Measurements from ENCODE around the gene ANKRD11.
"Not testable (repeated sequence)": the region's sequence is repeated elsewhere in the genome, so short reads cannot be mapped to it uniquely, and the experiment has no call there.

The ANKRD11 gene

GRCh38 chr16:89423681-89424260, 66.6 kb downstream of the ANKRD11 start:
- peaks cover 0 to 3% of the 10 kb centered on the region in 2 experiments for H3K36me3 ChIP-seq (ENCODE audit: control insufficient read depth in 1 of 2, insufficient read depth in 2 of 2, low read length in 2 of 2)
- H2BK5ac ChIP-seq (ENCODE audit: low read depth, low read length, poor library complexity), result no peak overlapping the region
- H3K79me2 ChIP-seq (ENCODE audit: control insufficient read depth, insufficient read depth, low read length, poor library complexity), result peaks cover 16% of the 10 kb centered on the region
- no peak overlapping the region for H3K14ac ChIP-seq (ENCODE audit: low read length)
- H2AFZ ChIP-seq (ENCODE audit: insufficient read depth, low read length, poor library complexity), result no peak overlapping the region
- H2AK5ac ChIP-seq (ENCODE audit: low read length), result no peak overlapping the region
- H3K9ac ChIP-seq (ENCODE audit: low read length), result no peak overlapping the region
- H3K4me3 ChIP-seq (ENCODE audit: low read depth, low read length), result no peak overlapping the region
- peaks cover 2% of the 10 kb centered on the region for H3K9me3 ChIP-seq (ENCODE audit: insufficient read depth, low read depth, low read length)
- H4K8ac ChIP-seq (ENCODE audit: low read depth, low read length), result no peak overlapping the region
- no peak overlapping the region for H3K27ac ChIP-seq (ENCODE audit: low read depth, low read length)
- no peak overlapping the region for H3K18ac ChIP-seq (ENCODE audit: low read length)
- H4K12ac ChIP-seq (ENCODE audit: low read depth, low read length), result no peak overlapping the region
- DNase-seq, result no peak
- H3K4me1 ChIP-seq (ENCODE audit: control insufficient read depth in 1 of 2, insufficient read depth in 2 of 2, low read length in 2 of 2), result peaks cover 9 to 12% of the 10 kb centered on the region in 2 experiments
- H3K23ac ChIP-seq (ENCODE audit: low read length), result no peak overlapping the region
- no peaks in the 10 kb centered on the region for H3K79me1 ChIP-seq (ENCODE audit: low read length)
- no peak overlapping the region for H2BK12ac ChIP-seq (ENCODE audit: low read length)
- WGBS (ENCODE audit: extremely low coverage, insufficient coverage, insufficient read length), result no CpG with 5 or more reads among the region's 21 CpGs
- H3K4ac ChIP-seq (ENCODE audit: low read depth, low read length), result no peak overlapping the region
- H3K27me3 ChIP-seq (ENCODE audit: insufficient read depth, low read length), result no peaks in the 10 kb centered on the region
- H2BK120ac ChIP-seq (ENCODE audit: insufficient read depth, low read length, poor library complexity), result no peak overlapping the region
- no peak overlapping the region for H3K4me2 ChIP-seq (ENCODE audit: low read length)
- H4K91ac ChIP-seq (ENCODE audit: low read depth, low read length), result no peak overlapping the region

- Histone ChIP-seq H3K36me3 (ENCODE audit: control insufficient read depth in 1 of 2, insufficient read depth in 2 of 2, low read length in 2 of 2) (peaks cover 0 to 3% of the 10 kb centered on the region in 2 experiments), H3K27ac (ENCODE audit: low read depth, low read length) (no peak overlapping the region), H3K9ac (ENCODE audit: low read length) (no peak overlapping the region), H2BK120ac (ENCODE audit: insufficient read depth, low read length, poor library complexity) (no peak overlapping the region), H3K27me3 (ENCODE audit: insufficient read depth, low read length) (no peaks in the 10 kb centered on the region), H3K14ac (ENCODE audit: low read length) (no peak overlapping the region), H3K23ac (ENCODE audit: low read length) (no peak overlapping the region), H2AK5ac (ENCODE audit: low read length) (no peak overlapping the region), H2BK5ac (ENCODE audit: low read depth, low read length, poor library complexity) (no peak overlapping the region), H4K91ac (ENCODE audit: low read depth, low read length) (no peak overlapping the region), H4K8ac (ENCODE audit: low read depth, low read length) (no peak overlapping the region), H3K18ac (ENCODE audit: low read length) (no peak overlapping the region), H3K9me3 (ENCODE audit: insufficient read depth, low read depth, low read length) (peaks cover 2% of the 10 kb centered on the region), H2AFZ (ENCODE audit: insufficient read depth, low read length, poor library complexity) (no peak overlapping the region), H3K79me1 (ENCODE audit: low read length) (no peaks in the 10 kb centered on the region), H4K12ac (ENCODE audit: low read depth, low read length) (no peak overlapping the region), H3K79me2 (ENCODE audit: control insufficient read depth, insufficient read depth, low read length, poor library complexity) (peaks cover 18% of the 10 kb centered on the region), H3K4ac (ENCODE audit: low read depth, low read length) (peak overlapping the region; percentile 68), H2BK12ac (ENCODE audit: low read length) (no peak overlapping the region), H3K4me1 (ENCODE audit: control insufficient read depth in 1 of 2, insufficient read depth in 2 of 2, low read length in 2 of 2) (peaks cover 9 to 12% of the 10 kb centered on the region in 2 experiments), H3K4me3 (ENCODE audit: low read depth, low read length) (no peak overlapping the region), H3K4me2 (ENCODE audit: low read length) (no peak overlapping the region)
- no CpG with 5 or more reads among the region's 16 CpGs for WGBS (ENCODE audit: extremely low coverage, insufficient coverage, insufficient read length)
- peak; percentile 26 to 27 for DNase-seq
Observed at GRCh38 chr16:89422905-89423630, 67.3 kb downstream of the ANKRD11 start.

- Histone ChIP-seq H3K4me2 (ENCODE audit: low read length) (no peak overlapping the region), H4K91ac (ENCODE audit: low read depth, low read length) (no peak overlapping the region), H2BK5ac (ENCODE audit: low read depth, low read length, poor library complexity) (no peak overlapping the region), H3K14ac (ENCODE audit: low read length) (no peak overlapping the region), H3K27me3 (ENCODE audit: insufficient read depth, low read length) (no peaks in the 10 kb centered on the region), H3K36me3 (ENCODE audit: control insufficient read depth in 1 of 2, insufficient read depth in 2 of 2, low read length in 2 of 2) (peaks cover 2 to 6% of the 10 kb centered on the region in 2 experiments), H3K18ac (ENCODE audit: low read length) (no peak overlapping the region), H3K4me3 (ENCODE audit: low read depth, low read length) (no peak overlapping the region), H4K12ac (ENCODE audit: low read depth, low read length) (no peak overlapping the region), H2AFZ (ENCODE audit: insufficient read depth, low read length, poor library complexity) (no peak overlapping the region), H2BK120ac (ENCODE audit: insufficient read depth, low read length, poor library complexity) (no peak overlapping the region), H2AK5ac (ENCODE audit: low read length) (no peak overlapping the region), H3K27ac (ENCODE audit: low read depth, low read length) (no peak overlapping the region), H3K4ac (ENCODE audit: low read depth, low read length) (peak overlapping the region; percentile 31), H4K8ac (ENCODE audit: low read depth, low read length) (no peak overlapping the region), H3K79me1 (ENCODE audit: low read length) (no peaks in the 10 kb centered on the region), H3K79me2 (ENCODE audit: control insufficient read depth, insufficient read depth, low read length, poor library complexity) (peaks cover 20% of the 10 kb centered on the region), H3K9ac (ENCODE audit: low read length) (no peak overlapping the region), H3K9me3 (ENCODE audit: insufficient read depth, low read depth, low read length) (peaks cover 2% of the 10 kb centered on the region), H3K23ac (ENCODE audit: low read length) (no peak overlapping the region), H2BK12ac (ENCODE audit: low read length) (no peak overlapping the region), H3K4me1 (ENCODE audit: control insufficient read depth in 1 of 2, insufficient read depth in 2 of 2, low read length in 2 of 2) (peaks cover 9 to 14% of the 10 kb centered on the region in 2 experiments)
- WGBS (ENCODE audit: extremely low coverage, insufficient coverage, insufficient read length), result no CpG with 5 or more reads among the region's 12 CpGs
- peak; percentile 32 to 35 for DNase-seq
Observed at GRCh38 chr16:89422527-89422904, 67.8 kb downstream of the ANKRD11 start.

- not testable (repeated sequence) for H3K36me3 ChIP-seq (ENCODE audit: control insufficient read depth in 1 of 2, insufficient read depth in 2 of 2, low read length in 2 of 2); H4K12ac ChIP-seq (ENCODE audit: low read depth, low read length)
- no CpG with 5 or more reads among the region's 23 CpGs for WGBS (ENCODE audit: extremely low coverage, insufficient coverage, insufficient read length)
Observed at GRCh38 chr16:89421300-89421699, 69.1 kb downstream of the ANKRD11 start.

More at GRCh38 chr16:89421300-89421699, 69.1 kb downstream of the ANKRD11 start:
- H3K27me3 ChIP-seq (ENCODE audit: insufficient read depth, low read length); H3K79me1 ChIP-seq (ENCODE audit: low read length); H2BK120ac ChIP-seq (ENCODE audit: insufficient read depth, low read length, poor library complexity); H4K91ac ChIP-seq (ENCODE audit: low read depth, low read length); H2AFZ ChIP-seq (ENCODE audit: insufficient read depth, low read length, poor library complexity); H2BK12ac ChIP-seq (ENCODE audit: low read length); DNase-seq; H3K14ac ChIP-seq (ENCODE audit: low read length); H3K18ac ChIP-seq (ENCODE audit: low read length); H3K9ac ChIP-seq (ENCODE audit: low read length); H2AK5ac ChIP-seq (ENCODE audit: low read length); H3K4me2 ChIP-seq (ENCODE audit: low read length); H3K23ac ChIP-seq (ENCODE audit: low read length); H2BK5ac ChIP-seq (ENCODE audit: low read depth, low read length, poor library complexity); H3K9me3 ChIP-seq (ENCODE audit: insufficient read depth, low read depth, low read length); H3K27ac ChIP-seq (ENCODE audit: low read depth, low read length); H4K8ac ChIP-seq (ENCODE audit: low read depth, low read length); H3K4me3 ChIP-seq (ENCODE audit: low read depth, low read length): not testable (repeated sequence)
- Histone ChIP-seq H3K4ac (ENCODE audit: low read depth, low read length) (peak overlapping the region; percentile 71), H3K4me1 (ENCODE audit: control insufficient read depth in 1 of 2, insufficient read depth in 2 of 2, low read length in 2 of 2) (peaks cover 9 to 17% of the 10 kb centered on the region in 2 experiments), H3K79me2 (ENCODE audit: control insufficient read depth, insufficient read depth, low read length, poor library complexity) (peaks cover 26% of the 10 kb centered on the region)

All from trophoblast cell (in vitro differentiated cells and primary cell).